Spleen (tissue), 11 donors: ENCODE results near the gene SERINC5. TPM values are rescaled to one million over a fixed set of nuclear protein-coding genes. Genes with fewer than 3 reads are reported as not detected.

Experiments
- DNase-seq: peaks from one replicate; pipeline ENCODE4 v3.0.0-alpha.2; 2020
- H3K27ac ChIP-seq, 8 donors: fragments of 200-600 bp; sonication (generic) in 7 of 8; 1 replicate in 4 of 8; 2 replicates in 4 of 8; pipeline versions ENCODE4 v1.5.0 to v1.8.0; 2016 to 2021; ENCODE audit warnings: inconsistent platforms in 4 of 8, mild to moderate bottlenecking in 4 of 8, moderate library complexity in 1 of 8
- H3K27me3 ChIP-seq, 7 donors: fragments of 200-600 bp; sonication (generic) in 6 of 7; replicated peaks in 1 of 7; 1 replicate in 4 of 7; 2 replicates in 3 of 7; pipeline versions ENCODE4 v1.5.0 to v1.8.0; 2016 to 2021; ENCODE audit warnings: inconsistent platforms in 3 of 7, mild to moderate bottlenecking in 1 of 7
- H3K36me3 ChIP-seq, 6 donors: fragments of 200-600 bp; sonication (generic) in 5 of 6; 1 replicate in 4 of 6; 2 replicates in 2 of 6; pipeline versions ENCODE4 v1.5.0 to v1.8.0; 2016 to 2021; ENCODE audit warnings: inconsistent platforms in 2 of 6
- H3K4me1 ChIP-seq, 6 donors: fragments of 200-600 bp; sonication (generic) in 5 of 6; 1 replicate in 3 of 6; 2 replicates in 3 of 6; pipeline versions ENCODE4 v1.5.0 to v1.8.0; 2016 to 2021; ENCODE audit warnings: inconsistent platforms in 3 of 6
- H3K4me3 ChIP-seq, 8 donors: fragments of 200-600 bp; sonication (generic) in 7 of 8; 1 replicate in 4 of 8; 2 replicates in 4 of 8; pipeline versions ENCODE4 v1.5.0 to v1.8.0; 2016 to 2021; ENCODE audit warnings: inconsistent platforms in 4 of 8, mild to moderate bottlenecking in 4 of 8, moderate library complexity in 2 of 8
- H3K9me3 ChIP-seq, 8 donors: fragments of 200-600 bp; sonication (generic) in 7 of 8; 1 replicate in 4 of 8; 2 replicates in 4 of 8; pipeline versions ENCODE4 v1.5.0 to v1.8.0; 2016 to 2021; ENCODE audit warnings: inconsistent platforms in 4 of 8
- POLR2A ChIP-seq, 3 donors: fragments of 450-650 bp; IDR thresholded peaks; one replicate each; pipeline ENCODE4 v1.5.1; 2017; ENCODE audit warnings: antibody characterized with exemption in 3 of 3, mild to moderate bottlenecking in 1 of 3
- POLR2AphosphoS5 ChIP-seq, 3 donors: sonication (generic); formaldehyde crosslinking; IDR thresholded peaks; one replicate each; pipeline ENCODE4 v1.5.1; 2017; ENCODE audit warnings: antibody characterized with exemption in 3 of 3
- WGBS, 5 donors: extraction: QIAGEN DNeasy Blood & Tissue Kit in 3 of 5; methylation state at CpG; one replicate each; pipeline versions ENCODE4 v1.1.5 to v1.1.7; 2013 to 2018; 5-methylcytosine and 5-hydroxymethylcytosine counted together
- intact Hi-C: fragments of 100-400 bp; cut with DNase I; formaldehyde crosslinking; loops from one replicate; pipeline ENCODE4 v1.15.0; 2023; ENCODE audit warnings: low total_unique reads
- polyA plus RNA-seq, 3 donors: library from polyadenylated mRNA; stranded (reverse); fragments of 200-250 nt; gene quantifications; one replicate each; pipeline ENCODE4 v1.2.1, GENCODE V29; 2013
- total RNA-seq, 7 donors: library from RNA; depleted of rRNA in 3 of 7; stranded (reverse); fragments of >200 nt in 3 of 7; fragmentation: NEBNext Ultra II Directional in 4 of 7; extraction: Animal tissue kit (Norgen Biotek cat#: 25700) in 4 of 7; gene quantifications; one replicate each; pipeline versions ENCODE4 v1.1.0 to v1.2.1, GENCODE V29; 2016 to 2021
- TF ChIP-seq, protein P1 (sequence below), 11 experiments: fragments of 200-600 bp in 7 of 11; fragments of 450-650 bp in 4 of 11; sonication (generic) in 4 of 11; IDR thresholded peaks in 8 of 11; conservative IDR thresholded peaks in 3 of 11; 1 replicate in 7 of 11; 2 replicates in 4 of 11; pipeline versions ENCODE4 v1.4.0 to v1.8.0; 2016 to 2021; ENCODE audit warnings: antibody characterized with exemption in 11 of 11, inconsistent platforms in 4 of 11, mild to moderate bottlenecking in 1 of 11
- donor health status: healthy with polysubstance abuse.
- donor health status: DM: no; HTN: no; CAD: no; lungs with moderate emphysema.
- donor health status: DM: no; HTN: no; CAD: no.
- donor health status: Bipolar disorder and iron deficiency.
- donor health status: healthy.
- donor health status: DM: no; HTN: no; CAD: no.
- donor health status: DM: yes; HTN: yes; CAD: no.

The SERINC5 gene
- total and polyA plus RNA-seq, 10 donors: 1.5 to 29.8 (median 21.2) TPM

DNA sequence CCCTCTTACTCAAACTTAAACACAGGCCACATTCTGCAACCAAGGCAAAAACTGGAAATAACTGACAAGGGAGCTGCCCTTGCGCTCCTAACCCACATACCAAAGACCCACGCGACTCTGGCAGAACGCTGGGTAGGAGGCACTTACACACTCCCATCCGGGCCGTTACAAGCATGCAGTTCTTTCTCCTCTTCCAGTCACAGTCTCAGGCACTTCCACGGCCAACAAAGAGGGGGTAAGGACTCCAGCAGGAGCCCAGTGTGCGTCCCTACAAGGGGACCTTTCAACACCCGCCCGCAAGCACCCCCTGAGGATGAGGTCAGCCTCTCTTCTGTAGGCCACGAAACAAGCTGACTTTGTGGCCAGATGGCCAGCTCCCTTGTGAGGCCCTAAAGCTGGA, 57.4 kb downstream of the SERINC5 start:
- intact Hi-C loops: no loop called here
- DNase-seq: no peak
- Histone ChIP-seq H3K27me3 (no peaks in the 10 kb centered on the region), H3K9me3 (no peaks in the 10 kb centered on the region), H3K36me3 (peaks cover 0 to 42% (median 9%) of the 10 kb centered on the region in 6 donors), H3K4me1 (peaks cover 4 to 46% (median 15%) of the 10 kb centered on the region in 6 donors), H3K4me3 (no peak overlapping the region), H3K27ac (peak overlapping the region in 5 of 8 donors; percentile 20 to 51 (median 48))
- TF ChIP-seq POLR2A (IDR thresholded peaks at IDR 0.05): no peak
- WGBS, 5 donors: 64 to 78% (median 74%) methylated on average over 11 of the region's 11 CpGs

DNA sequence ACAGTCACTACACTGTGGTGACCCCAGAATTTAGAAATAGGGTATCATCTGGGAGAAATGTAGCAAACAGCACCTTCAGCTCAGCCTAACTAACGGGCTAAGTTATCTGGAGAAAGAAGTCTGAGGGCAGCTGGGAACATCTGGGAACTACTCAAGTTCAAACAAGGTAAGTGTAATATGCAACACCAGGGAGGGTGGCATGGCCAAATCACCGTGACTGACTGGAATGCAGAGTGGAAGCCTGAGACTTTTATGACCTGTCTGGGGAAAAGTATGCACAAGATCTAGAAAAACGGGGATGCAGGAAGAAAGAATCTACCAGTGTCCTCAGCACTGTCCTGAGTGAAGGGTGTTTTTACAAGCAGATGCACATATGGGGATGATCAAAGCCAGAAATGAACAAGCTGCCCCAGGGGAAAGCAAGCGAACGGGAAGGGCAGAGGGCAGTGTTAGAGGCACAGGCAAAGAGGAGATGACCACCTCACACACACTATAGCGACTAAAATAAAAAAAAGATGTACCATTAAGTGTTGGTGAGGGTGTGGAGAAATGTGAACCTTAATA, 59.9 kb downstream of the SERINC5 start:
- H3K9me3 ChIP-seq: no peaks in the 10 kb centered on the region
- no peak overlapping the region for H3K4me3 ChIP-seq
- peaks cover 13 to 71% (median 38%) of the 10 kb centered on the region in 6 donors for H3K4me1 ChIP-seq
- no peaks in the 10 kb centered on the region for H3K27me3 ChIP-seq
- TF ChIP-seq POLR2A (IDR thresholded peaks at IDR 0.05) (no peak), POLR2AphosphoS5 (IDR thresholded peaks at IDR 0.05) (no peak)
- TF ChIP-seq, protein P1, sequence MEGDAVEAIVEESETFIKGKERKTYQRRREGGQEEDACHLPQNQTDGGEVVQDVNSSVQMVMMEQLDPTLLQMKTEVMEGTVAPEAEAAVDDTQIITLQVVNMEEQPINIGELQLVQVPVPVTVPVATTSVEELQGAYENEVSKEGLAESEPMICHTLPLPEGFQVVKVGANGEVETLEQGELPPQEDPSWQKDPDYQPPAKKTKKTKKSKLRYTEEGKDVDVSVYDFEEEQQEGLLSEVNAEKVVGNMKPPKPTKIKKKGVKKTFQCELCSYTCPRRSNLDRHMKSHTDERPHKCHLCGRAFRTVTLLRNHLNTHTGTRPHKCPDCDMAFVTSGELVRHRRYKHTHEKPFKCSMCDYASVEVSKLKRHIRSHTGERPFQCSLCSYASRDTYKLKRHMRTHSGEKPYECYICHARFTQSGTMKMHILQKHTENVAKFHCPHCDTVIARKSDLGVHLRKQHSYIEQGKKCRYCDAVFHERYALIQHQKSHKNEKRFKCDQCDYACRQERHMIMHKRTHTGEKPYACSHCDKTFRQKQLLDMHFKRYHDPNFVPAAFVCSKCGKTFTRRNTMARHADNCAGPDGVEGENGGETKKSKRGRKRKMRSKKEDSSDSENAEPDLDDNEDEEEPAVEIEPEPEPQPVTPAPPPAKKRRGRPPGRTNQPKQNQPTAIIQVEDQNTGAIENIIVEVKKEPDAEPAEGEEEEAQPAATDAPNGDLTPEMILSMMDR (IDR thresholded peaks at IDR 0.05 in 8 of 11, conservative IDR thresholded peaks at IDR 0.05 in 3 of 11): no peak
- 86 to 97% (median 90%) methylated on average over 6 of the region's 6 CpGs for WGBS, 5 donors
- no peak for DNase-seq
- peaks cover 0 to 21% (median 0%) of the 10 kb centered on the region in 6 donors for H3K36me3 ChIP-seq
- intact Hi-C loops: no loop called here
- H3K27ac ChIP-seq: peak overlapping the region in 1 of 8 donors; percentile 5

DNA sequence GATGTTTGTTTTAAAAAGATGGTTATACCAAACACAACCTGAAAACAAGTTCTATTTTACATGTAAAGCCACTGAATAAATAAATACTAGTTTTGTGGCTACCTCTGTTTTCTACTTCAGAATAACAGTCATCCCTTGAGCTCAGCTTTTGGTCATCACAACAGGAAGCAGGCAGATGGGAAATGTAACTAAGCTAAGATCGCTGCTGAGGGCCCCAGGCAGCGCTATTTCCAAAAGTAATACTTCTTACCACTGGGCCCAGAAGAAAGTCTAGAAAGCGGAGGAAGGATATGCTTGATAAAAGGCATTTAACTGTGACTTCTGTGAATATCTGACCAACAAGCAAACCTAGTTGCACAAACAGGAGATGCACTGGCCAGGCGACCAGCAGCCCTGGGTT, 61.4 kb downstream of the SERINC5 start:
- Histone ChIP-seq H3K27me3 (no peaks in the 10 kb centered on the region), H3K4me3 (no peak overlapping the region), H3K9me3 (no peaks in the 10 kb centered on the region), H3K27ac (peak overlapping the region in 5 of 8 donors; percentile 60 to 69 (median 68)), H3K36me3 (peaks cover 0 to 15% (median 0%) of the 10 kb centered on the region in 6 donors), H3K4me1 (peaks cover 14 to 82% (median 48%) of the 10 kb centered on the region in 6 donors)
- WGBS, 5 donors: 53 to 67% (median 59%) methylated on average over 4 of the region's 4 CpGs
- DNase-seq: no peak
- no peak for TF ChIP-seq POLR2A (IDR thresholded peaks at IDR 0.05)
- TF ChIP-seq, protein P1 (IDR thresholded peaks at IDR 0.05 in 8 of 11, conservative IDR thresholded peaks at IDR 0.05 in 3 of 11): no peak
- TF ChIP-seq POLR2AphosphoS5 (IDR thresholded peaks at IDR 0.05): no peak
- intact Hi-C loops: no loop called here

DNA sequence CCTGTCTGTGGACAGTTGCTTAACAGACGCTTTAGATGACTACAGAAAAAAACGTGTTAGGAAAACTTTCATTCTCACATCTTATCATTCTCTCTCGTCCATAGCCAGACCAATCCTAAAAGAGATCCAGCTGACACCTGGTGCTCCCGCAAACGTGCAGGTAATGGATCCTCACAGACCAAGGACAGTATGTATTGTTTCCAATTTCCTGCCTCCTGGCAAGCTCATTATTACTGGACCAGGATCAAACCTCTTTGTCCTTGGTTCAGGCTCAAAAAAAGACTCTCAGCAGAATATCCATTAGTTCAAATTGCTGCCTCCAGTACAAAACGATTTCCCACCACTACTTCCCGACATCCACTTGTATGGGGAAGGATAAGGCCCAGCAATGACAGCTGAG, 62.4 kb downstream of the SERINC5 start:
- Histone ChIP-seq H3K27me3 (no peaks in the 10 kb centered on the region), H3K4me3 (no peak overlapping the region), H3K36me3 (peaks cover 0 to 12% (median 0%) of the 10 kb centered on the region in 6 donors), H3K27ac (peak overlapping the region in 7 of 8 donors; percentile 6 to 69 (median 68)), H3K9me3 (no peaks in the 10 kb centered on the region), H3K4me1 (peaks cover 14 to 82% (median 49%) of the 10 kb centered on the region in 6 donors)
- WGBS, 5 donors: 40 to 66% (median 56%) methylated on average over 7 of the region's 7 CpGs
- intact Hi-C loops: no loop called here
- no peak for DNase-seq
- no peak for TF ChIP-seq POLR2AphosphoS5 (IDR thresholded peaks at IDR 0.05)
- TF ChIP-seq POLR2A (IDR thresholded peaks at IDR 0.05): no peak
- TF ChIP-seq, protein P1 (IDR thresholded peaks at IDR 0.05 in 8 of 11, conservative IDR thresholded peaks at IDR 0.05 in 3 of 11): no peak
